Calu3 (cell line): Measurements from ENCODE around the gene SH3PXD2B. TPM values are rescaled to one million over a fixed set of nuclear protein-coding genes. Genes with fewer than 3 reads are reported as not detected.

Experiments used
- BruUV-seq: library from RNA; stranded (reverse); fragments of 400-500 nt; replicated peaks from 2 replicates; lab custom pipeline; 2021; lab: Mats Ljungman, UMichigan
- CTCF ChIA-PET: fragments of 300-600 bp; sonication (Branson Sonifier 250); formaldehyde crosslinking; loops from one replicate; lab custom pipeline; 2022; ENCODE audit warnings: antibody characterized with exemption; lab: Charles Lee
- DNase-seq: peaks from one replicate; pipeline ENCODE4 v3.0.0; 2022
- H3K27ac Mint-ChIP-seq: one replicate; pipeline ENCODE4 v1.8.0; 2022; ENCODE audit warnings: mixed read lengths; ENCODE audit not compliant: unreplicated experiment
- H3K27me3 Mint-ChIP-seq: one replicate; pipeline ENCODE4 v1.8.0; 2022; ENCODE audit warnings: mixed read lengths; ENCODE audit not compliant: unreplicated experiment
- H3K36me3 Mint-ChIP-seq: one replicate; pipeline ENCODE4 v1.8.0; 2022; ENCODE audit warnings: mild to moderate bottlenecking, moderate library complexity, mixed read lengths; ENCODE audit not compliant: insufficient read depth, unreplicated experiment
- H3K4me1 Mint-ChIP-seq: one replicate; pipeline ENCODE4 v1.8.0; 2022; ENCODE audit warnings: mild to moderate bottlenecking, low read depth, mixed read lengths; ENCODE audit not compliant: unreplicated experiment
- H3K4me3 Mint-ChIP-seq: one replicate; pipeline ENCODE4 v1.8.0; 2022; ENCODE audit warnings: mild to moderate bottlenecking, low read depth, moderate library complexity, mixed read lengths; ENCODE audit not compliant: unreplicated experiment
- H3K9me3 Mint-ChIP-seq: one replicate; pipeline ENCODE4 v1.8.0; 2022; ENCODE audit warnings: low read depth, mixed read lengths; ENCODE audit not compliant: unreplicated experiment
- intact Hi-C: fragments of 100-400 bp; cut with micrococcal nuclease; formaldehyde crosslinking; loops from one replicate; pipeline ENCODE4 v1.10.0; 2022; ENCODE audit not compliant: unreplicated experiment
- total RNA-seq: library from RNA; stranded (reverse); gene quantifications from 2 replicates; pipeline ENCODE4 v1.2.3, GENCODE V29; 2022
- TF ChIP-seq, protein P1 (sequence below): fragments of 200-600 bp; IDR thresholded peaks from one replicate; pipeline ENCODE4 v1.8.0; 2022; ENCODE audit warnings: antibody characterized with exemption; ENCODE audit not compliant: unreplicated experiment

Gene SH3PXD2B
- total RNA-seq, 1 experiment from 2014 or later: 25.6 TPM

DNA sequence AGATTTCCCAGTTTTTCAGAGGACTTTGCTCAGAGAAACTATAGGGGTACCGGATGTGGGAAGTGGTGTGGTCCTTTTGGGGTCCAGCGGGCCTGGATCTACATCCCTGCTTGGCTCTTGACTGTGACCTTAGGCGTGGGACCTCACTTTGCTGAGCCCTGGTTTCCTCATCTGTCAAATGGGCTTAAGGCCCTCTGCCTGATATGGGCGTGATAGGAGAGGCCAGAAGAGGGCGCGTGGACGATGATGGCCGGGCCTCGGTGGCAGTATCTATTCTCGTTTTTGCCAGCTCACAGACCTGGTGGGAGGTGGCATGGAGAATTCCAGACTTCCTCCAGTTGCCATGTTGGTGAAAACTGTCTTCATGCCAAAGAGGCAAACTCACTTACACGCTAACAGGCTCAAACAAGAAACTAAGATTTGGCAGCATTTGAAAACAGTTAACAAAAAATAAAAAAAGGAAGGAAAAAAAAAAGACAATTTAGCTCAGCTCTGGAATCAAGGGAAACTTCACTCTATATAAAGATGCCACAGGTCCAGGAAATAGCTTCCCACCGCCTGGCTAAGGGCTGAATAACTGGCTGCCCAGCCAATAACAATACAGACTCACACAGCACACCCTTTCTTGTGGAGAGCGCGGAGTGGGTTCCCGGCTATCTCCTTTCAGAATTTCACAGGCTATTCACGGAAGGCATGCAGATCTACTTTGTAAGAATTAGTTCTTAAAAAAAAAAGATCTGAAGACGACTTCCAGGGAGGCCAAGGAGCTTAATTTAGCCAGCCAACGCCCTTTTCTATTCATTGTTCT is 1.7 kb downstream of the SH3PXD2B start:
- TSS peak; percentile 45 for BruUV-seq
- Mint-ChIP-seq H3K9me3 (no peaks in the 10 kb centered on the region), H3K27me3 (no peaks in the 10 kb centered on the region), H3K36me3 (peaks cover 20% of the 10 kb centered on the region), H3K27ac (peak overlapping the region; percentile 73), H3K4me1 (peaks cover 31% of the 10 kb centered on the region), H3K4me3 (peak overlapping the region; percentile 89)
- TF ChIP-seq, protein P1, sequence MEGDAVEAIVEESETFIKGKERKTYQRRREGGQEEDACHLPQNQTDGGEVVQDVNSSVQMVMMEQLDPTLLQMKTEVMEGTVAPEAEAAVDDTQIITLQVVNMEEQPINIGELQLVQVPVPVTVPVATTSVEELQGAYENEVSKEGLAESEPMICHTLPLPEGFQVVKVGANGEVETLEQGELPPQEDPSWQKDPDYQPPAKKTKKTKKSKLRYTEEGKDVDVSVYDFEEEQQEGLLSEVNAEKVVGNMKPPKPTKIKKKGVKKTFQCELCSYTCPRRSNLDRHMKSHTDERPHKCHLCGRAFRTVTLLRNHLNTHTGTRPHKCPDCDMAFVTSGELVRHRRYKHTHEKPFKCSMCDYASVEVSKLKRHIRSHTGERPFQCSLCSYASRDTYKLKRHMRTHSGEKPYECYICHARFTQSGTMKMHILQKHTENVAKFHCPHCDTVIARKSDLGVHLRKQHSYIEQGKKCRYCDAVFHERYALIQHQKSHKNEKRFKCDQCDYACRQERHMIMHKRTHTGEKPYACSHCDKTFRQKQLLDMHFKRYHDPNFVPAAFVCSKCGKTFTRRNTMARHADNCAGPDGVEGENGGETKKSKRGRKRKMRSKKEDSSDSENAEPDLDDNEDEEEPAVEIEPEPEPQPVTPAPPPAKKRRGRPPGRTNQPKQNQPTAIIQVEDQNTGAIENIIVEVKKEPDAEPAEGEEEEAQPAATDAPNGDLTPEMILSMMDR: no peak
- peak; percentile 30 for DNase-seq
- intact Hi-C loops: loop anchor here (1.0 to 2.0 kb wide), 2 partner anchors 14 to 32 kb away; no protein-coding TSS in a partner anchor
- CTCF ChIA-PET: interaction anchor here (0.5 to 2.6 kb wide), 10 partner anchors 9 to 924 kb away, joined by 3 to 12 read pairs (median 4); no protein-coding TSS in a partner anchor

- intact Hi-C loops: loop anchor here (2.0 kb wide), 1 partner anchor 31 kb away; no protein-coding TSS in a partner anchor
- H3K4me3 Mint-ChIP-seq: no peak overlapping the region
- DNase-seq: no peak
- TF ChIP-seq, protein P1: no peak
- peaks cover 20% of the 10 kb centered on the region for H3K36me3 Mint-ChIP-seq
- H3K27ac Mint-ChIP-seq: no peak overlapping the region
- no TSS peak for BruUV-seq
- CTCF ChIA-PET: interaction anchor here (0.5 to 2.6 kb wide), 8 partner anchors 9 to 540 kb away, joined by 3 to 23 read pairs (median 5); partner anchors contain the start of gene UBTD2
- H3K4me1 Mint-ChIP-seq: peaks cover 31% of the 10 kb centered on the region
- H3K27me3 Mint-ChIP-seq: no peaks in the 10 kb centered on the region
- H3K9me3 Mint-ChIP-seq: no peaks in the 10 kb centered on the region
Measured at GRCh38 chr5:172451771-172452197, 2.5 kb downstream of the SH3PXD2B start.

GRCh38 chr5:172450861-172451695 is 3.2 kb downstream of the SH3PXD2B start:
- peak; percentile 63 for DNase-seq
- Mint-ChIP-seq H3K36me3 (peaks cover 20% of the 10 kb centered on the region), H3K9me3 (no peaks in the 10 kb centered on the region), H3K4me1 (peaks cover 31% of the 10 kb centered on the region), H3K27ac (peak overlapping the region; percentile 61), H3K4me3 (no peak overlapping the region), H3K27me3 (no peaks in the 10 kb centered on the region)
- CTCF ChIA-PET: interaction anchor here (0.5 to 2.6 kb wide), 9 partner anchors 8 to 381 kb away, joined by 3 to 23 read pairs (median 4); partner anchors contain the start of gene UBTD2
- BruUV-seq: no TSS peak
- intact Hi-C loops: loop anchor here (1.0 kb wide), 1 partner anchor 68 kb away; no protein-coding TSS in a partner anchor
- TF ChIP-seq, protein P1: peak; percentile 72

DNA sequence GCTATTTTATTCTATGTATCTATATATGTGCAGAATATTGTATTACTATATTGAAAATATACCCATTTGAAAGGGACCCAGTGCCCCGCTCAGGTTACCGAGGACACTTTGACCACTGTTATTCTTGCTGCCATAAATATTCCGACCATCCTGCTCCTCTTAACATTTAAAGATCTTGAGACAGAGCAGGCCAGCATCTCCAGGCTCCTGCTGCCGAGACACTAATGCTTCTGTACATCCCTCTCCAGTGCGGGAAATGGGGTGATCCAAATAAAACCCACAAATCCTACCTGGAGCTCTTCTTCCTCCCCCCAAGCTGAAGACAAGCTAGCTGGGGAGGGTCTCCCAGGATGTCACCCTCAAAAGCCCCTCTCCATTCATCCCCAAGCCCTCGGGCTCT is 3.9 kb downstream of the SH3PXD2B start:
- Mint-ChIP-seq H3K9me3 (no peaks in the 10 kb centered on the region), H3K4me3 (no peak overlapping the region), H3K27me3 (no peaks in the 10 kb centered on the region), H3K27ac (no peak overlapping the region), H3K36me3 (peaks cover 20% of the 10 kb centered on the region), H3K4me1 (peaks cover 31% of the 10 kb centered on the region)
- CTCF ChIA-PET: interaction anchor here (0.5 to 2.2 kb wide), 6 partner anchors 10 to 167 kb away, joined by 3 to 23 read pairs (median 4); partner anchors contain the start of gene UBTD2
- intact Hi-C loops: loop anchor here (1.0 kb wide), 1 partner anchor 67 kb away; no protein-coding TSS in a partner anchor
- TF ChIP-seq, protein P1: no peak
- DNase-seq: no peak
- no TSS peak for BruUV-seq
